SK-N-MC (cell line): Measurements from ENCODE around the gene EGFR.

Experiments
- EZH2 ChIP-seq: fragments of 200-600 bp; sonication (generic); IDR thresholded peaks from one replicate; pipeline ENCODE4 v1.6.1; 2017; ENCODE audit warnings: antibody characterized with exemption
- POLR2AphosphoS5 ChIP-seq: IDR thresholded peaks from 2 replicates; pipeline ENCODE4 v1.6.1; 2012; ENCODE audit warnings: mild to moderate bottlenecking, low read depth, low read length, borderline replicate concordance

GRCh38 chr7:55180963-55181542 lies 162.2 kb downstream of the EGFR start:
- TF ChIP-seq POLR2AphosphoS5 (no peak), EZH2 (no peak)
